Lung (tissue), 12 donors: ENCODE results near the gene AGER. TPM values are rescaled to one million over a fixed set of nuclear protein-coding genes. Genes with fewer than 3 reads are reported as not detected.
"Not testable (repeated sequence)": the region's sequence is repeated elsewhere in the genome, so short reads cannot be mapped to it uniquely, and the experiment has no call there.

Experiments
- ATAC-seq: fragments of 200-7000 bp; cut with Tn5 transposase; one replicate; pipeline ENCODE4 v1.9.1; 2020; ENCODE audit warnings: moderate number of reproducible peaks; ENCODE audit not compliant: insufficient read depth, low FRiP score
- DNase-seq, 3 donors: peaks; one replicate each; pipeline ENCODE4 v3.0.0-alpha.2; 2013 to 2017
- H3K27ac ChIP-seq, 2 donors: one replicate each; pipeline ENCODE4 v1.5.1; 2013; ENCODE audit warnings: mild to moderate bottlenecking in 2 of 2, moderate library complexity in 2 of 2, control low read depth in 1 of 2, inconsistent platforms in 1 of 2, low read depth in 1 of 2, low read length in 1 of 2
- H3K27me3 ChIP-seq, 3 donors: one replicate each; pipeline ENCODE4 v1.5.1; 2013; ENCODE audit warnings: low read length in 2 of 3; ENCODE audit not compliant: control insufficient read depth in 3 of 3, insufficient read depth in 3 of 3
- H3K36me3 ChIP-seq, 4 donors: one replicate each; pipeline ENCODE4 v1.5.1; 2013; ENCODE audit warnings: low read length in 4 of 4, mild to moderate bottlenecking in 1 of 4, moderate library complexity in 1 of 4; ENCODE audit not compliant: control insufficient read depth in 4 of 4, insufficient read depth in 4 of 4
- H3K4me1 ChIP-seq, 5 donors: one replicate each; pipeline ENCODE4 v1.5.1; 2013; ENCODE audit warnings: low read length in 5 of 5, mild to moderate bottlenecking in 2 of 5, moderate library complexity in 1 of 5; ENCODE audit not compliant: control insufficient read depth in 5 of 5, insufficient read depth in 5 of 5
- H3K4me3 ChIP-seq: one replicate; pipeline ENCODE4 v1.5.1; 2013; ENCODE audit warnings: mild to moderate bottlenecking, control low read depth, moderate library complexity
- H3K9ac ChIP-seq, 2 donors: one replicate each; pipeline ENCODE4 v1.5.1; 2013; ENCODE audit warnings: low read length in 2 of 2, control low read depth in 1 of 2; ENCODE audit not compliant: insufficient read depth in 1 of 2
- H3K9me3 ChIP-seq, 4 donors: one replicate each; pipeline ENCODE4 v1.5.1; 2013; ENCODE audit warnings: low read length in 3 of 4, mild to moderate bottlenecking in 1 of 4, moderate library complexity in 1 of 4; ENCODE audit not compliant: control insufficient read depth in 4 of 4, insufficient read depth in 3 of 4
- WGBS, 2 donors: extraction: QIAGEN DNeasy Blood & Tissue Kit; methylation state at CpG; one replicate each; pipeline ENCODE4 v1.1.7; 2013; 5-methylcytosine and 5-hydroxymethylcytosine counted together
- polyA plus RNA-seq, 2 donors: library from polyadenylated mRNA; stranded (reverse); fragments of 200-250 nt; gene quantifications; one replicate each; pipeline ENCODE4 v1.2.1, GENCODE V29; 2013
- total RNA-seq, 2 donors: library from RNA; depleted of rRNA in 1 of 2; stranded (reverse); fragments of >200 nt in 1 of 2; gene quantifications; one replicate each; pipeline ENCODE4 v1.2.1, GENCODE V29; 2014 to 2021
- TF ChIP-seq, protein P1 (sequence below): IDR thresholded peaks from 2 replicates; pipeline ENCODE4 v1.5.1; 2012; ENCODE audit warnings: mild to moderate bottlenecking; ENCODE audit errors: control extremely low read depth, extremely low read depth
- donor health status: control.
- donor health status: control.
- donor health status: Bipolar disorder and iron deficiency.
- donor health status: healthy.
- donor health status: DM: yes; HTN: yes; CAD: no.

Gene AGER
- total and polyA plus RNA-seq, 4 donors, result 178 to 1,487 (median 347) TPM

GRCh38 chr6:32214126-32214525, 30.1 kb upstream of the AGER start:
- H3K4me3 ChIP-seq, result no peak overlapping the region
- H3K27ac ChIP-seq, result no peak overlapping the region
- H3K36me3 ChIP-seq, result peaks cover 0 to 2% (median 0%) of the 10 kb centered on the region in 4 donors
- H3K9me3 ChIP-seq, result no peaks in the 10 kb centered on the region
- H3K27me3 ChIP-seq, result no peaks in the 10 kb centered on the region
- WGBS, 2 donors, result 53 to 67% methylated on average over 3 of the region's 3 CpGs
- no peaks in the 10 kb centered on the region for H3K4me1 ChIP-seq
- ATAC-seq (no peak), DNase-seq (no peak)
- no peak overlapping the region for H3K9ac ChIP-seq
- TF ChIP-seq, protein P1, sequence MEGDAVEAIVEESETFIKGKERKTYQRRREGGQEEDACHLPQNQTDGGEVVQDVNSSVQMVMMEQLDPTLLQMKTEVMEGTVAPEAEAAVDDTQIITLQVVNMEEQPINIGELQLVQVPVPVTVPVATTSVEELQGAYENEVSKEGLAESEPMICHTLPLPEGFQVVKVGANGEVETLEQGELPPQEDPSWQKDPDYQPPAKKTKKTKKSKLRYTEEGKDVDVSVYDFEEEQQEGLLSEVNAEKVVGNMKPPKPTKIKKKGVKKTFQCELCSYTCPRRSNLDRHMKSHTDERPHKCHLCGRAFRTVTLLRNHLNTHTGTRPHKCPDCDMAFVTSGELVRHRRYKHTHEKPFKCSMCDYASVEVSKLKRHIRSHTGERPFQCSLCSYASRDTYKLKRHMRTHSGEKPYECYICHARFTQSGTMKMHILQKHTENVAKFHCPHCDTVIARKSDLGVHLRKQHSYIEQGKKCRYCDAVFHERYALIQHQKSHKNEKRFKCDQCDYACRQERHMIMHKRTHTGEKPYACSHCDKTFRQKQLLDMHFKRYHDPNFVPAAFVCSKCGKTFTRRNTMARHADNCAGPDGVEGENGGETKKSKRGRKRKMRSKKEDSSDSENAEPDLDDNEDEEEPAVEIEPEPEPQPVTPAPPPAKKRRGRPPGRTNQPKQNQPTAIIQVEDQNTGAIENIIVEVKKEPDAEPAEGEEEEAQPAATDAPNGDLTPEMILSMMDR, result no peak

DNA sequence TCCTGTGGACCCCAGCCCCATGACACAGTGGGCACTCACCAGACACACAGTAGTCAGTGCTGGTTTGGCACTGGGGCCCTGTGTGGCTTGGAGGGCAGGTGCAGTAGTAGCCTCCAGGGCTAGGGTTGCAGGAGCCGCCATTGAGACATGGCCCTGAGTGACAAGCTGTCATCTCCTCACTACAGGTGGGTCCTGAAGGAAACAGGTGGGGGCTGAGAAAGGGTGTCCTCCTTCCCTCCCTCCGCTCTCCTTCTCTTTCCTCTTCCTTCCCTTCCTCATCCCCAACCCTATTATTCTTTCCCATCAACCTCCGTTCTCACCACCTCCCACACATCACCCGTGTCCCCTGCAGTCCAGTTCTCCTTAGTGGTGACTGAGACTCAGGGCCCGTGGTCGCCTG, 29.6 kb upstream of the AGER start:
- no peaks in the 10 kb centered on the region for H3K4me1 ChIP-seq
- H3K27me3 ChIP-seq, result no peaks in the 10 kb centered on the region
- no peak overlapping the region for H3K9ac ChIP-seq
- H3K36me3 ChIP-seq, result peaks cover 0 to 2% (median 0%) of the 10 kb centered on the region in 4 donors
- TF ChIP-seq, protein P1, result no peak
- DNase-seq (no peak), ATAC-seq (no peak)
- no peaks in the 10 kb centered on the region for H3K9me3 ChIP-seq
- 90 to 94% methylated on average over 6 of the region's 6 CpGs for WGBS, 2 donors
- H3K27ac ChIP-seq, result no peak overlapping the region
- no peak overlapping the region for H3K4me3 ChIP-seq

- no peaks in the 10 kb centered on the region for H3K9me3 ChIP-seq
- H3K4me3 ChIP-seq, result no peak overlapping the region
- TF ChIP-seq, protein P1, result no peak
- no peak overlapping the region for H3K9ac ChIP-seq
- H3K27ac ChIP-seq, result peak overlapping the region in 1 of 2 donors; percentile 1
- WGBS, 2 donors, result 75 to 82% methylated on average over 12 of the region's 12 CpGs
- no peaks in the 10 kb centered on the region for H3K27me3 ChIP-seq
- no peak for DNase-seq
- no peak for ATAC-seq
- peaks cover 0 to 2% (median 0%) of the 10 kb centered on the region in 4 donors for H3K36me3 ChIP-seq
- H3K4me1 ChIP-seq, result no peaks in the 10 kb centered on the region
These were observed 28.2 kb upstream of the AGER start for GRCh38 chr6:32212076-32212760.

DNA sequence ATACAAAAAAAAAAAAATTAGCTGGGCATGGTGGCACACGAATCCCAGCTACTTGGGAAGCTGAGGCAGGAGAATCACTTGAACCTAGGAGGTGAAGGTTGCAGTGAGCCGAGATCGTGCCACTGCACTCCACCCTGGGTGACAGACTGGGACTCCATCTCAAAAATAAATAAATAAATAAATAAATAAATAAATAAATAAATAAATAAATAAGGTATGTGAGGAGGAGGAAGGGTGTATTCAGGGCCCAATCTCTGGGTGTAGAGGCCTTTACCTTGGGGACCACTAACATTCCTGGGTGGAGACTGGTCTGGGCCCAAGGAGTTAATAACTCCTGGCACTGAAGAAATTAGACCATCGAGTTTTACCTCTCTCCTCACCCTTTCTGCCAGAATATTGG, 27.4 kb upstream of the AGER start:
- 80 to 88% methylated on average over 4 of the region's 4 CpGs for WGBS, 2 donors
- H3K27me3 ChIP-seq, H3K36me3 ChIP-seq, DNase-seq, H3K9ac ChIP-seq, H3K27ac ChIP-seq, ATAC-seq, H3K9me3 ChIP-seq, H3K4me3 ChIP-seq, H3K4me1 ChIP-seq: not testable (repeated sequence)
